ENCODE data around the gene NACA2.

DNA sequence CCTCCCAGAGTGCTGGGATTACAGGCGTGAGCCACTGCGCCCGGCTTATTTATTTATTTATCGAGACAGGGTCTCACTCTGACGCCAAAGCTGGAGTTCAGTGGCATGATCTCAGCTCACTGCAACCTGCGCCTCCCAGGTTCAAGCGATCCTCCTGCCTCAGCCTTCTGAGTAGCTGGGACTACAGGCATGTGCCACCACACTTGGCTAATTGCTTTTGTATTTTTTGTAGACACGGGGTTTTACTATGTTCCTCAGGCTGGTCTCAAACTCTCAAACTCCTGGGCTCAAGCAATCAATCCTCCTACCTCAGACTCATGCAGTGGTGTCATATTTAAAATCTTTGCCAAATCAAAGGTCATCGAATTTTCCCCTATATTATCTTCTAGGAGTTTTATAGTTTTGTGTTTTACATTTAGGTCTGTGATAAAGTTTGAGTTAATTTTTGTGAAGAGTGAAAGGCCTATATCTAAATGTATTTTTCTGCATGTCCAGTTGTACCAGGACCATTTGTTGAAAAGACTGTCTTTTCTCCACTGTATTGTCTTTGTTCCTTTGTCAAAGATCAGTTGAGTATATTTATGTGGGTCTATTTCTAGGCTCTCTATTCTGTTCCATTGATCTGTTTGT lies 47.1 kb downstream of the NACA2 start:
- TF ChIP-seq GATA2 (IDR thresholded peaks at IDR 0.05; ENCODE audit: low read depth, low read length) (no peak), GATA3 (IDR thresholded peaks at IDR 0.05; ENCODE audit: low read depth, low read length) (no peak)
